IMR-90 (cell line): ENCODE measurements around the gene LRRC57. TPM values are rescaled to one million over a fixed set of nuclear protein-coding genes. Genes with fewer than 3 reads are reported as not detected.

Experiments
- ATAC-seq: fragments of 200-7000 bp; cut with Tn5 transposase; 2 replicates; pipeline ENCODE4 v1.9.1; 2020; ENCODE audit warnings: low read depth, mild to moderate bottlenecking, moderate library complexity
- BruUV-seq: library from RNA; stranded (reverse); fragments of 400-500 nt; replicated peaks from 2 replicates; lab custom pipeline; 2021; lab: Mats Ljungman, UMichigan
- CTCF ChIA-PET: fragments of 300-600 bp; formaldehyde crosslinking; extraction: SDS; loops from one replicate; lab custom pipeline; 2021; ENCODE audit warnings: antibody characterized with exemption; lab: Yijun Ruan, JAX
- POLR2A ChIA-PET: fragments of 300-600 bp; sonication (Branson Sonifier 250); formaldehyde crosslinking; loops from one replicate; lab custom pipeline; 2022; ENCODE audit warnings: antibody characterized with exemption; ENCODE audit not compliant: unreplicated experiment; lab: Charles Lee
- DNase-seq: peaks from one replicate; pipeline ENCODE4 v3.0.0; 2013
- H2AFZ ChIP-seq: replicated peaks from 2 replicates; pipeline ENCODE3; 2013; ENCODE audit warnings: low read length, mild to moderate bottlenecking; ENCODE audit not compliant: poor library complexity
- H2AK5ac ChIP-seq: 2 replicates; pipeline ENCODE4 v1.6.1; 2013; ENCODE audit warnings: low read depth, low read length, inconsistent platforms
- H2AK9ac ChIP-seq: replicated peaks from 2 replicates; pipeline ENCODE3; 2013; ENCODE audit warnings: mild to moderate bottlenecking, low read depth, low read length, moderate library complexity; ENCODE audit not compliant: poor library complexity
- H2BK120ac ChIP-seq: 2 replicates; pipeline ENCODE4 v1.6.1; 2013; ENCODE audit warnings: low read depth, low read length, inconsistent platforms
- H2BK15ac ChIP-seq: 3 replicates; pipeline ENCODE4 v1.6.1; 2013; ENCODE audit warnings: low read depth, low read length, inconsistent platforms
- H2BK20ac ChIP-seq: 2 replicates; pipeline ENCODE4 v1.6.1; 2013; ENCODE audit warnings: low read depth, mild to moderate bottlenecking, inconsistent platforms, low read length, moderate library complexity
- H2BK5ac ChIP-seq: 2 replicates; pipeline ENCODE4 v1.6.1; 2013; ENCODE audit warnings: mild to moderate bottlenecking, low read depth, low read length, inconsistent platforms; ENCODE audit not compliant: poor library complexity, severe bottlenecking
- H3K14ac ChIP-seq: replicated peaks from 2 replicates; pipeline ENCODE4 v1.6.1; 2013; ENCODE audit warnings: low read depth, low read length, inconsistent platforms
- H3K18ac ChIP-seq: 2 replicates; pipeline ENCODE4 v1.6.1; 2013; ENCODE audit warnings: low read depth, low read length, control low read depth
- H3K23ac ChIP-seq: 2 replicates; pipeline ENCODE4 v1.6.1; 2013; ENCODE audit warnings: low read depth, low read length, inconsistent platforms
- H3K27ac ChIP-seq: 2 replicates; pipeline ENCODE4 v1.5.1; 2013; ENCODE audit warnings: mild to moderate bottlenecking, control low read depth, low read length; ENCODE audit not compliant: insufficient read depth
- H3K27me3 ChIP-seq: 2 replicates; pipeline ENCODE4 v1.6.1; 2013; ENCODE audit warnings: low read length; ENCODE audit not compliant: control insufficient read depth, insufficient read depth
- H3K36me3 ChIP-seq: 2 replicates; pipeline ENCODE4 v1.6.1; 2013; ENCODE audit warnings: low read length, mixed read lengths; ENCODE audit not compliant: control insufficient read depth, insufficient read depth
- H3K4ac ChIP-seq: 2 replicates; pipeline ENCODE4 v1.6.1; 2013; ENCODE audit warnings: low read depth, low read length, inconsistent platforms
- H3K4me1 ChIP-seq: 2 replicates; pipeline ENCODE4 v1.6.1; 2013; ENCODE audit warnings: low read length, mixed read lengths; ENCODE audit not compliant: control insufficient read depth, insufficient read depth
- H3K4me2 ChIP-seq: 2 replicates; pipeline ENCODE4 v1.6.1; 2013; ENCODE audit warnings: low read depth, mild to moderate bottlenecking, control low read depth, low read length, moderate library complexity
- H3K4me3 ChIP-seq: 2 replicates; pipeline ENCODE4 v1.5.1; 2013; ENCODE audit warnings: low read depth, mild to moderate bottlenecking, control low read depth, low read length, moderate library complexity; ENCODE audit not compliant: insufficient read depth
- H3K56ac ChIP-seq: 2 replicates; pipeline ENCODE4 v1.6.1; 2013; ENCODE audit warnings: low read length, inconsistent platforms; ENCODE audit not compliant: insufficient read depth; ENCODE audit errors: extremely low read depth
- H3K79me1 ChIP-seq, 2 experiments: 2 replicates each; pipeline ENCODE4 v1.6.1; 2013; ENCODE audit warnings: low read length in 2 of 2, inconsistent platforms in 1 of 2, low read depth in 1 of 2
- H3K9ac ChIP-seq: 2 replicates; pipeline ENCODE4 v1.6.1; 2013; ENCODE audit warnings: low read depth, low read length, control low read depth
- H3K9me1 ChIP-seq: 2 replicates; pipeline ENCODE4 v1.6.1; 2013; ENCODE audit warnings: low read length, inconsistent platforms; ENCODE audit not compliant: insufficient read depth
- H3K9me3 ChIP-seq: 2 replicates; pipeline ENCODE4 v1.6.1; 2013; ENCODE audit warnings: low read length; ENCODE audit not compliant: control insufficient read depth, insufficient read depth
- H4K20me1 ChIP-seq: 2 replicates; pipeline ENCODE4 v1.6.1; 2013; ENCODE audit warnings: low read length, inconsistent platforms; ENCODE audit not compliant: insufficient read depth
- H4K5ac ChIP-seq: 2 replicates; pipeline ENCODE4 v1.6.1; 2013; ENCODE audit warnings: mild to moderate bottlenecking, low read depth, low read length, control low read depth
- H4K8ac ChIP-seq, 2 experiments: 2 replicates each; pipeline ENCODE4 v1.6.1; 2013; ENCODE audit warnings: low read depth in 2 of 2, low read length in 2 of 2, control low read depth in 1 of 2, inconsistent platforms in 1 of 2
- H4K91ac ChIP-seq: 2 replicates; pipeline ENCODE4 v1.6.1; 2013; ENCODE audit warnings: low read depth, low read length, inconsistent platforms; ENCODE audit not compliant: insufficient read depth
- BHLHE40 ChIP-seq: fragments of 150-350 bp; IDR thresholded peaks from 2 replicates; pipeline ENCODE4 v1.6.1; 2016; ENCODE audit warnings: mild to moderate bottlenecking, low read depth, low read length
- CEBPB ChIP-seq: IDR thresholded peaks from 2 replicates; pipeline ENCODE4 v1.6.1; 2012; ENCODE audit warnings: low read depth, low read length, improper control_type of control experiment
- CHD1 ChIP-seq: IDR thresholded peaks from 2 replicates; pipeline ENCODE4 v1.6.1; 2012; ENCODE audit warnings: low read depth, low read length, improper control_type of control experiment
- CTCF ChIP-seq: conservative IDR thresholded peaks from 2 replicates; pipeline ENCODE4 v1.5.1; 2012; ENCODE audit warnings: mild to moderate bottlenecking, low read depth, low read length, improper control_type of control experiment
- ELK1 ChIP-seq: fragments of 150-350 bp; IDR thresholded peaks from 2 replicates; pipeline ENCODE4 v1.6.1; 2016; ENCODE audit warnings: low read depth, mild to moderate bottlenecking, low read length, moderate library complexity, borderline replicate concordance
- FOS ChIP-seq: fragments of 150-350 bp; IDR thresholded peaks from 2 replicates; pipeline ENCODE4 v1.6.1; 2016; ENCODE audit warnings: low read depth, low read length
- MAFK ChIP-seq: IDR thresholded peaks from 2 replicates; pipeline ENCODE4 v1.6.1; 2012; ENCODE audit warnings: low read depth, low read length, improper control_type of control experiment
- MAZ ChIP-seq: IDR thresholded peaks from 2 replicates; pipeline ENCODE4 v1.6.1; 2012; ENCODE audit warnings: low read depth, mild to moderate bottlenecking, low read length, improper control_type of control experiment, moderate library complexity, borderline replicate concordance
- MXI1 ChIP-seq: IDR thresholded peaks from 2 replicates; pipeline ENCODE4 v1.6.1; 2012; ENCODE audit warnings: low read depth, mild to moderate bottlenecking, low read length, moderate library complexity, borderline replicate concordance
- NFE2L2 ChIP-seq: fragments of 150-350 bp; IDR thresholded peaks from 2 replicates; pipeline ENCODE4 v1.6.1; 2016; ENCODE audit warnings: low read depth, mild to moderate bottlenecking, low read length
- POLR2A ChIP-seq: IDR thresholded peaks from 2 replicates; pipeline ENCODE4 v1.6.1; 2012; ENCODE audit warnings: mild to moderate bottlenecking, low read depth, low read length
- RAD21 ChIP-seq: IDR thresholded peaks from 2 replicates; pipeline ENCODE4 v1.6.1; 2012; ENCODE audit warnings: low read length, improper control_type of control experiment
- RCOR1 ChIP-seq: IDR thresholded peaks from 2 replicates; pipeline ENCODE4 v1.6.1; 2012; ENCODE audit warnings: mild to moderate bottlenecking, low read length, improper control_type of control experiment; ENCODE audit not compliant: insufficient replicate concordance
- RFX5 ChIP-seq: IDR thresholded peaks from 2 replicates; pipeline ENCODE4 v1.8.0; 2012; ENCODE audit warnings: low read depth, mild to moderate bottlenecking, low read length, moderate library complexity
- SMC3 ChIP-seq: fragments of 150-350 bp; IDR thresholded peaks from 2 replicates; pipeline ENCODE4 v1.6.1; 2016; ENCODE audit warnings: low read depth, mild to moderate bottlenecking, antibody characterized with exemption, low read length, moderate library complexity
- USF2 ChIP-seq: fragments of 150-350 bp; IDR thresholded peaks from 2 replicates; pipeline ENCODE4 v1.6.1; 2017; ENCODE audit warnings: mild to moderate bottlenecking, antibody characterized with exemption, low read length, low read depth
- whole genome bisulfite sequencing, 2 experiments: methylation state at CpG; one replicate each; pipeline versions ENCODE4 v1.1.5 to v1.1.7; 2013; ENCODE audit warnings: missing lambda C conversion rate in 2 of 2; ENCODE audit not compliant: insufficient read length in 1 of 2; ENCODE audit errors: extremely low coverage in 2 of 2; 5-methylcytosine and 5-hydroxymethylcytosine counted together
- dilution Hi-C: fragments of 300-500 bp; cut with HindIII; formaldehyde crosslinking; loops from one replicate; pipeline ENCODE4 v1.14.3; 2018; ENCODE audit warnings: low sequenced_read_pairs; ENCODE audit not compliant: unreplicated experiment
- in situ Hi-C: fragments of 300-500 bp; cut with MboI; formaldehyde crosslinking; loops from 3 replicates; pipeline ENCODE4 v1.14.3; 2019; ENCODE audit warnings: low sequenced_read_pairs, inconsistent platforms, mixed read lengths
- intact Hi-C: fragments of 100-400 bp; cut with micrococcal nuclease; formaldehyde crosslinking; loops from 2 replicates; pipeline ENCODE4 v1.10.0; 2022
- polyA plus RNA-seq, 3 experiments: library from polyadenylated mRNA; depleted of rRNA; stranded (reverse); fragments of >200 nt; gene quantifications; 2 replicates each; pipeline ENCODE4 v1.2.3, GENCODE V29; 2012; ENCODE audit warnings: low replicate concordance in 1 of 3
- total RNA-seq: library from RNA; depleted of rRNA; stranded (reverse); fragments of >200 nt; gene quantifications from 2 replicates; pipeline ENCODE4 v1.2.3, GENCODE V29; 2012

LRRC57 gene
- total and polyA plus RNA-seq, 2 of the 4 experiments (the other 2 are of a cell fraction), result 9.5 to 11.3 TPM

GRCh38 chr15:42553554-42553953 lies 5.0 kb upstream of the LRRC57 start:
- ATAC-seq, result no peak
- no peak overlapping the region for H3K14ac ChIP-seq
- no peak overlapping the region for H3K27ac ChIP-seq
- H4K8ac ChIP-seq, result no peak overlapping the region
- H3K79me1 ChIP-seq, result peaks cover 6 to 42% of the 10 kb centered on the region in 2 experiments
- in situ Hi-C loops (no loop called here), intact Hi-C loops (no loop called here), dilution Hi-C loops (no loop called here)
- no peak overlapping the region for H3K4me2 ChIP-seq
- BruUV-seq, result no TSS peak
- DNase-seq, result no peak
- H3K56ac ChIP-seq, result no peak overlapping the region
- H3K18ac ChIP-seq, result no peak overlapping the region
- H2BK15ac ChIP-seq, result no peak overlapping the region
- ChIA-PET CTCF (interaction anchor here (0.8 kb wide), 1 partner anchor 70 kb away, joined by 5 read pairs; no protein-coding TSS in a partner anchor), POLR2A (no interaction called here)
- H2AK9ac ChIP-seq, result no peak overlapping the region
- no peak overlapping the region for H2AFZ ChIP-seq
- no peak overlapping the region for H2BK120ac ChIP-seq
- WGBS, 2 experiments, result no CpG with 5 or more reads among the region's 1 CpG
- no peaks in the 10 kb centered on the region for H3K9me3 ChIP-seq
- no peak overlapping the region for H3K4me3 ChIP-seq
- no peaks in the 10 kb centered on the region for H4K20me1 ChIP-seq
- no peak overlapping the region for H2BK5ac ChIP-seq
- H3K27me3 ChIP-seq, result no peaks in the 10 kb centered on the region
- no peak overlapping the region for H3K23ac ChIP-seq
- no peak overlapping the region for H4K91ac ChIP-seq
- no peak overlapping the region for H2AK5ac ChIP-seq
- H3K4me1 ChIP-seq, result peaks cover 3% of the 10 kb centered on the region; the same call in 1 of the 2 replicates
- no peak overlapping the region for H4K5ac ChIP-seq
- H3K36me3 ChIP-seq, result peaks cover under 1% of the 10 kb centered on the region
- H3K9me1 ChIP-seq, result no peaks in the 10 kb centered on the region; the same call in 1 of the 2 replicates
- TF ChIP-seq RAD21, result no peak
- TF ChIP-seq MAZ, result no peak
- TF ChIP-seq SMC3, result no peak
- TF ChIP-seq NFE2L2, result no peak
- TF ChIP-seq RCOR1, result no peak
- no peak for TF ChIP-seq ELK1
- TF ChIP-seq BHLHE40, result no peak
- TF ChIP-seq CEBPB, result no peak
- TF ChIP-seq MAFK, result no peak
- no peak for TF ChIP-seq FOS
- no peak for TF ChIP-seq RFX5
- TF ChIP-seq CTCF, result no peak
- TF ChIP-seq CHD1, result no peak
- no peak for TF ChIP-seq POLR2A
- TF ChIP-seq USF2, result no peak
- no peak for TF ChIP-seq MXI1
- no peak overlapping the region for H2BK20ac ChIP-seq
- no peak overlapping the region for H3K4ac ChIP-seq
- no peak overlapping the region for H3K9ac ChIP-seq
